Testis (tissue), 3 donors: ENCODE data around the gene CACNA2D1. TPM values are rescaled to one million over a fixed set of nuclear protein-coding genes. Genes with fewer than 3 reads are reported as not detected.

Source experiments
- DNase-seq: peaks from one replicate; pipeline ENCODE4 v3.0.0-alpha.2; 2019
- H3K27ac ChIP-seq, 2 donors: fragments of 200-600 bp; sonication (generic); one replicate each; pipeline ENCODE4 v1.5.1; 2019
- H3K27me3 ChIP-seq: fragments of 200-600 bp; sonication (generic); one replicate; pipeline ENCODE4 v1.5.1; 2019
- H3K36me3 ChIP-seq: fragments of 200-600 bp; sonication (generic); one replicate; pipeline ENCODE4 v1.5.1; 2017; ENCODE audit warnings: low read depth; ENCODE audit errors: missing control alignments
- H3K4me1 ChIP-seq: fragments of 200-600 bp; sonication (generic); one replicate; pipeline ENCODE4 v1.5.1; 2019
- H3K4me3 ChIP-seq, 2 donors: fragments of 200-600 bp; sonication (generic); one replicate each; pipeline ENCODE4 v1.5.1; 2017 to 2019
- H3K9me3 ChIP-seq: fragments of 200-600 bp; sonication (generic); one replicate; pipeline ENCODE4 v1.5.1; 2017
- POLR2A ChIP-seq: fragments of 450-650 bp; IDR thresholded peaks from one replicate; pipeline ENCODE4 v1.6.1; 2017; ENCODE audit warnings: antibody characterized with exemption, mild to moderate bottlenecking, moderate library complexity
- WGBS, 2 donors: methylation state at CpG; one replicate each; pipeline ENCODE4 v1.1.5; 2018; 5-methylcytosine and 5-hydroxymethylcytosine counted together
- intact Hi-C: fragments of 100-400 bp; cut with DNase I; formaldehyde crosslinking; loops from one replicate; pipeline ENCODE4 v1.15.1; 2023; ENCODE audit warnings: low total_unique reads
- polyA plus RNA-seq: library from polyadenylated mRNA; stranded (reverse); fragments of 350-450 nt; fragmentation: Illumina TruSeq; extraction: RNeasy Lipid Tissue Mini Kit (QIAGEN cat#74804); gene quantifications from one replicate; pipeline ENCODE4 v1.2.3, GENCODE V29; 2014; ENCODE audit warnings: low read depth, low replicate concordance; ENCODE audit not compliant: insufficient read depth
- total RNA-seq, 2 donors: library from RNA; depleted of rRNA; stranded (reverse); fragments of >200 nt; gene quantifications; one replicate each; pipeline ENCODE4 v1.2.3, GENCODE V29; 2016
- TF ChIP-seq, protein P1 (sequence below), 3 experiments: fragments of 450-650 bp in 2 of 3; fragments of 200-600 bp in 1 of 3; sonication (generic) in 1 of 3; IDR thresholded peaks; one replicate each; pipeline ENCODE4 v1.5.1; 2016 to 2019; ENCODE audit warnings: antibody characterized with exemption in 3 of 3, mild to moderate bottlenecking in 2 of 3, moderate library complexity in 1 of 3

CACNA2D1 gene
- total and polyA plus RNA-seq, 3 donors from 2014 or later = 5.4 to 29.1 (median 28.0) TPM

DNA sequence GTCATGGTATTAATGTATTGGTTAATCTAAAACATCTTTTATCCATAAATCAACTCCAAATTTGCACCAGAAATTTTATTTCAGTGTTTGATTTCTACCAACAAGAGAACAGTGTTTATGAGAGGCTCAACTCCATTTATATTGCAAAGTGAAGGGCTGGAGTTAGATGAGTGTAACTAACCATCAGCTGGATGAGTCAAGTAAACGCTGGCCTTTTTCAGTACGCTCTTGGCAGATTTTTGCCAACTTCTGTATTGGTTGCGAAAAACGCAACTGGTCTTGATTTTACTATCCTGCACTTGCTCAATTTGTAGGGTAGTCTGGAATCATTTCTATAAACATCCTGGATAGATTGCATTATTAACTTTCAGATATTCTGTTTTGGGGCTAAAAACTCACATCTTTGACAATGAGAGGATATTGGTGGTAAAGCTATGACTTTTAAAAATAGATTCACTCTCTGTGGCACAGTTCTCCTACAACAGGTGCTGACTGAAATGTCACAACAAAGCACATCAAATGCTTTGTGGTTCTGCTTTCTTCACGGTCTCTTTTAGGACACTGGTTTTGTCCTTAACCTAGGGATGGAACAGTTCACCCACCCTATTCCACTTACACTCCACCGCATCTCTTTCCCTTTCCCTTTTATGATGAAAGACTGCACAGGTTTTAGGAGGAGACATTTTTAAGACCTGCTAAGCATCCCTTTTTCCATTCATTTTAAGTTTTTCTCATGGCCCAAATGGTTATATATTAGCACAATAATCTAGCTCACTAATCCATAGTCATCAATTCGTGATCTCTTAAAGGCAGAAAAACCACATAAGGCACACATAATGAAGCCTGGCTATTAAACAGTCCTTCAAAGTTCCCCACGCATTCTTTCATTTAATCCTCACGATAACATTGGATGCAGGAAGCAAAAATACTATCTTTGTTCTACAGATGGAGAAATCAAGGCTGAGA, 12.8 kb downstream of the CACNA2D1 start:
- WGBS, 2 donors = 87 to 93% methylated on average over 9 of the region's 9 CpGs
- H3K4me1 ChIP-seq = no peaks in the 10 kb centered on the region
- intact Hi-C loops = no loop called here

DNA sequence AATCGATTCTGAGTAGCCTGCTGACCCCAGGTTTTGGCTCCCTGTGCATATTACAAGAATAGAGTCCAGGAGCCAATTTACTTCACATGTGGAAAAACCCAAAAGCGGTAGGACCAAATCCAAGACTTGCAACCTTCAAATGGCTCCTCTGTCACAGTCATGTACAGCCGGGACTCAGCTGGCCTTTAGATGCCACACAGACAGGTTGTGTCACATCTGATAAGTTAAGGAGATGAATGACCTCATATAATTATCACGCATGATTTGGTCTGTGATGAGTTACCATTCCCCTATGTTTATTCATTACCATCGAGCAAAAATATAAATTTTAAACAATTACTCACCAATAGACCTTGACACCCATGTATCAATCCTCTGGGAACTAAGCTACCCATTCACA, 14.2 kb downstream of the CACNA2D1 start:
- WGBS, 2 donors = 82 to 93% methylated on average over 5 of the region's 5 CpGs
- TF ChIP-seq POLR2A = no peak
- TF ChIP-seq, protein P1, sequence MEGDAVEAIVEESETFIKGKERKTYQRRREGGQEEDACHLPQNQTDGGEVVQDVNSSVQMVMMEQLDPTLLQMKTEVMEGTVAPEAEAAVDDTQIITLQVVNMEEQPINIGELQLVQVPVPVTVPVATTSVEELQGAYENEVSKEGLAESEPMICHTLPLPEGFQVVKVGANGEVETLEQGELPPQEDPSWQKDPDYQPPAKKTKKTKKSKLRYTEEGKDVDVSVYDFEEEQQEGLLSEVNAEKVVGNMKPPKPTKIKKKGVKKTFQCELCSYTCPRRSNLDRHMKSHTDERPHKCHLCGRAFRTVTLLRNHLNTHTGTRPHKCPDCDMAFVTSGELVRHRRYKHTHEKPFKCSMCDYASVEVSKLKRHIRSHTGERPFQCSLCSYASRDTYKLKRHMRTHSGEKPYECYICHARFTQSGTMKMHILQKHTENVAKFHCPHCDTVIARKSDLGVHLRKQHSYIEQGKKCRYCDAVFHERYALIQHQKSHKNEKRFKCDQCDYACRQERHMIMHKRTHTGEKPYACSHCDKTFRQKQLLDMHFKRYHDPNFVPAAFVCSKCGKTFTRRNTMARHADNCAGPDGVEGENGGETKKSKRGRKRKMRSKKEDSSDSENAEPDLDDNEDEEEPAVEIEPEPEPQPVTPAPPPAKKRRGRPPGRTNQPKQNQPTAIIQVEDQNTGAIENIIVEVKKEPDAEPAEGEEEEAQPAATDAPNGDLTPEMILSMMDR (IDR thresholded peaks at IDR 0.05) = no peak

More for the DNA sequence above, 12.8 kb downstream of the CACNA2D1 start:
- TF ChIP-seq, protein P1 (IDR thresholded peaks at IDR 0.05) = no peak
- no peak for TF ChIP-seq POLR2A
- no peak for DNase-seq
- Histone ChIP-seq H3K9me3 (no peaks in the 10 kb centered on the region), H3K27me3 (no peaks in the 10 kb centered on the region), H3K36me3 (no peaks in the 10 kb centered on the region), H3K4me3 (no peak overlapping the region), H3K27ac (no peak overlapping the region)

DNA sequence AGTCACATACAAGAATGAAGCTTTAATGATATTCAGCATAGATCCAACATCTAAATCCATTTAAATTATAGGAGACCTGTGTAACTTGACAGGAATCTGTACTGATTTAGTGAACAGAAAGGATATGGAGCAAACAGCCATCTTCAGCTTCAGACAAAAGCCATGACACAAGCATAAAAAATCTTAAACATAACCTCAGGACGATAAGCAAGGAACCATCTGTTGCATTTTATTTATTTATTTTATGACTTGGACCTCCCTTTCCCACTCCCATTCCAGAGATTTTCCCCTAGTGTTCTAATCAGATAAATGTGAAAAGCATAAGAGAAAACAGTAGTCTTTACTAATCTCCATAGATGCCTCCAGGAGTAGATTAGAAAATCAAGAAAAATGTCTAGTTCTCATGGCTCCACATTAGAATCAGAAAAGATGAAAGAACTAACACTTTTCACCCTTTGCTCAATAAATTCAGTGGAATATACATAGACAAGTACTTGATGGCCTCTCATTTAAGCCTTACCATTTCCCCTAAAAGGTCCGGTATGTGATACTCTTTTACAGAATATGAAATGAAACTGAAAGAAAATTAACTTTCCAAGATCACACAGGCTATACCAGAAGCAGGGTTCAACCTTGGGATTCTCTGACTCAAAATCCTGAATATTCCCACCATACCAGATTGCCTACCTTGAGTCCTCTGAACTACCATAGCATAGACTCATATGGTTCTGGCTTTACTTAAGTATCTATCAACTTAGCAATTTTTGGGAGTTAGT, 15.2 kb downstream of the CACNA2D1 start:
- no peaks in the 10 kb centered on the region for H3K4me1 ChIP-seq
- no peak for DNase-seq
- intact Hi-C loops = no loop called here
- 86 to 91% methylated on average over 2 of the region's 2 CpGs for WGBS, 2 donors
- no peak overlapping the region for H3K27ac ChIP-seq
- H3K27me3 ChIP-seq = no peaks in the 10 kb centered on the region
- no peak for TF ChIP-seq POLR2A
- TF ChIP-seq, protein P1 (IDR thresholded peaks at IDR 0.05) = no peak
- no peaks in the 10 kb centered on the region for H3K36me3 ChIP-seq
- H3K4me3 ChIP-seq = no peak overlapping the region
- no peaks in the 10 kb centered on the region for H3K9me3 ChIP-seq

More for the DNA sequence above, 14.2 kb downstream of the CACNA2D1 start:
- Histone ChIP-seq H3K27me3 (no peaks in the 10 kb centered on the region), H3K27ac (no peak overlapping the region), H3K36me3 (no peaks in the 10 kb centered on the region), H3K4me1 (no peaks in the 10 kb centered on the region), H3K9me3 (no peaks in the 10 kb centered on the region), H3K4me3 (no peak overlapping the region)
- no peak for DNase-seq
- intact Hi-C loops = no loop called here

DNA sequence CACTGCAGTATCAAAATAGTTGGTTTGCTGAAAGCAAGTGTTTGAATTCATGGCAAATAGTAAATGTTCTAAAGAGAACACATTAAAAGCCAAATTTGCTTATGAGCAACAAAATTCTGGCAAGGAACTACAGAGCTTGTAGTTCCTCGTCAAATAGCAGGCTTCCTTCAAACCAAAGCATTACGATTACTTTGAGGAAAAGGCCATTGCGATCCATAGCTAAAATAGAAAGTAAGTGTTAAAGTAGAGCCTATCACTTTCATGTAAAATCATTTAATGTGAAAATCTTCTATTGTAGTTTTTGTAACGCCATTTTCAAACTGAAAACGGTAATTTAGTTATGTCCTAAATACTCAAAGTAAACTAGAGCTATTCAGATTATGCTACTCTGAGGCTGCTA, 20.1 kb downstream of the CACNA2D1 start:
- Histone ChIP-seq H3K27me3 (no peaks in the 10 kb centered on the region), H3K4me3 (no peak overlapping the region), H3K4me1 (no peaks in the 10 kb centered on the region), H3K36me3 (no peaks in the 10 kb centered on the region), H3K27ac (no peak overlapping the region), H3K9me3 (no peaks in the 10 kb centered on the region)
- no peak for TF ChIP-seq POLR2A
- TF ChIP-seq, protein P1 (IDR thresholded peaks at IDR 0.05) = no peak
- intact Hi-C loops = no loop called here
- no peak for DNase-seq
- WGBS, 2 donors = 50 to 52% methylated on average over 5 of the region's 5 CpGs
